Keratinocyte (primary cell): ENCODE measurements around the gene CDRT4. TPM values are rescaled to one million over a fixed set of nuclear protein-coding genes. Genes with fewer than 3 reads are reported as not detected.

Experiments used
- DNase-seq: peaks from one replicate; pipeline ENCODE4 v3.0.0-alpha.2; 2011; ENCODE audit warnings: low read depth, missing footprints, low spot score
- FAIRE-seq: peaks from 2 replicates; lab custom pipeline; 2011; peaks lifted over from hg19 to GRCh38; lab: Jason Lieb, UNC
- H2AFZ ChIP-seq: 2 replicates; pipeline ENCODE4 v1.6.0; 2012; ENCODE audit warnings: low read length, control low read depth, inconsistent platforms; ENCODE audit not compliant: control insufficient read depth
- H3K27ac ChIP-seq: 2 replicates; pipeline ENCODE4 v1.5.1; 2011; ENCODE audit warnings: low read length; ENCODE audit not compliant: control insufficient read depth, insufficient read depth
- H3K27me3 ChIP-seq: 3 replicates; pipeline ENCODE4 v1.6.0; 2011; ENCODE audit warnings: low read length; ENCODE audit not compliant: control insufficient read depth, insufficient read depth; ENCODE audit errors: extremely low read depth
- H3K36me3 ChIP-seq, 2 experiments: 2 replicates in 1 of 2; 3 replicates in 1 of 2; pipeline ENCODE4 v1.5.1; 2011; ENCODE audit warnings: low read length in 2 of 2, mild to moderate bottlenecking in 1 of 2; ENCODE audit not compliant: control insufficient read depth in 2 of 2, insufficient read depth in 2 of 2; ENCODE audit errors: extremely low read depth in 1 of 2
- H3K4me1 ChIP-seq: 3 replicates; pipeline ENCODE4 v1.5.1; 2011; ENCODE audit warnings: low read length; ENCODE audit not compliant: control insufficient read depth, insufficient read depth; ENCODE audit errors: extremely low read depth
- H3K4me2 ChIP-seq: 3 replicates; pipeline ENCODE4 v1.6.0; 2011; ENCODE audit warnings: low read depth, low read length; ENCODE audit not compliant: control insufficient read depth, insufficient read depth; ENCODE audit errors: extremely low read depth
- H3K4me3 ChIP-seq, 3 experiments: fragments of 200-600 bp in 1 of 3; sonication (generic) in 1 of 3; 2 replicates in 2 of 3; 3 replicates in 1 of 3; pipeline ENCODE4 v1.5.1; 2011 to 2016; ENCODE audit warnings: low read length in 3 of 3, mild to moderate bottlenecking in 3 of 3, control low read depth in 2 of 3, inconsistent platforms in 1 of 3, low read depth in 1 of 3, mixed read lengths in 1 of 3, mixed run types in 1 of 3, moderate library complexity in 1 of 3; ENCODE audit not compliant: control insufficient read depth in 2 of 3, insufficient read depth in 2 of 3; ENCODE audit errors: extremely low read depth in 1 of 3
- H3K79me2 ChIP-seq: 2 replicates; pipeline ENCODE4 v1.6.0; 2012; ENCODE audit warnings: low read length; ENCODE audit not compliant: control insufficient read depth, insufficient read depth
- H3K9ac ChIP-seq: 3 replicates; pipeline ENCODE4 v1.6.0; 2011; ENCODE audit warnings: low read length; ENCODE audit not compliant: control insufficient read depth, insufficient read depth; ENCODE audit errors: extremely low read depth
- H3K9me1 ChIP-seq: 3 replicates; pipeline ENCODE4 v1.6.0; 2011; ENCODE audit warnings: low read length; ENCODE audit not compliant: control insufficient read depth, insufficient read depth; ENCODE audit errors: extremely low read depth
- H3K9me3 ChIP-seq: 2 replicates; pipeline ENCODE4 v1.5.1; 2012; ENCODE audit warnings: low read depth, low read length; ENCODE audit not compliant: control insufficient read depth
- H4K20me1 ChIP-seq: 3 replicates; pipeline ENCODE4 v1.6.0; 2011; ENCODE audit warnings: low read length; ENCODE audit not compliant: control insufficient read depth, insufficient read depth; ENCODE audit errors: extremely low read depth
- EZH2 ChIP-seq: IDR thresholded peaks from one replicate; pipeline ENCODE4 v1.6.1; 2012; ENCODE audit warnings: inconsistent platforms, mild to moderate bottlenecking, low read length, moderate library complexity
- dilution Hi-C: fragments of 300-500 bp; cut with MboI; formaldehyde crosslinking; loops from one replicate; pipeline ENCODE4 v1.7.0; 2020; ENCODE audit warnings: low sequenced_read_pairs; ENCODE audit not compliant: extremely low pct_ligation_motif_present
- polyA plus RNA-seq, 5 experiments: library from polyadenylated mRNA; depleted of rRNA in 3 of 5; stranded (reverse) in 3 of 5; stranded (forward) in 1 of 5; unstranded in 1 of 5; fragments of >200 nt; gene quantifications; 1 replicate in 1 of 5; 2 replicates in 3 of 5; 3 replicates in 1 of 5; pipeline versions ENCODE4 v1.2.1 to v1.2.3, GENCODE V29; 2011 to 2012; ENCODE audit warnings: missing spikeins in 2 of 5, low read depth in 1 of 5, low replicate concordance in 1 of 5
- TF ChIP-seq, protein P1 (sequence below), 3 experiments: IDR thresholded peaks in 1 of 3; conservative IDR thresholded peaks in 1 of 3; optimal IDR thresholded peaks in 1 of 3; 2 replicates in 2 of 3; 3 replicates in 1 of 3; pipeline versions ENCODE3 to v1.5.1; 2011; ENCODE audit warnings: low read length in 3 of 3, mild to moderate bottlenecking in 3 of 3, moderate library complexity in 2 of 3, control low read depth in 1 of 3, inconsistent platforms in 1 of 3; ENCODE audit not compliant: insufficient read depth in 2 of 3; ENCODE audit errors: extremely low read depth in 1 of 3

Gene CDRT4
- polyA plus RNA-seq, 1 donor (not counting 4 experiments of a cell fraction or from before 2014, with no cell fraction given): 0.93 TPM

DNA sequence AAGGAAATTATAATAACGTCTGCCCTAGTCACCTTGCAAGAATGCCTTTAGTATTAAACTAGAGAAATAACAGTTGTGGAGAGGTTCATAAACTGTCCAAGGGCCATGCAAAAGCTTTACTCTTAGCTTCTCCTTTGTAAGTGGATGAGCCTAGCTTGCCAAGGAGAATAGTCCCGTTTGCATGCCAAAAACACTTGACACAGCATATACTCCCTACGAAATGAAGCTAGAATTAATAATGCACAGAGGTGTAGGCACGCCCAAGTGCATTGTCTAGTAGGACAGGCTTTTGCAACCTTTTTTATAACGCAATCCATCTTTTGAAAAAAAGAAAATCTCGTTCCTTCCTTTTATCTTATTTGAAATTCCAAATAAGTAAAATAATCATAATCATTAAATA lies 12.8 kb upstream of the CDRT4 start:
- no peak overlapping the region for H3K4me3 ChIP-seq
- no peak overlapping the region for H3K27ac ChIP-seq
- dilution Hi-C loops: no loop called here
- FAIRE-seq (no peak), DNase-seq (no peak)
- H3K9me1 ChIP-seq: no peaks in the 10 kb centered on the region
- H3K4me1 ChIP-seq: peaks cover 6% of the 10 kb centered on the region
- no peak overlapping the region for H3K4me2 ChIP-seq
- H3K27me3 ChIP-seq: no peaks in the 10 kb centered on the region
- TF ChIP-seq, protein P1, sequence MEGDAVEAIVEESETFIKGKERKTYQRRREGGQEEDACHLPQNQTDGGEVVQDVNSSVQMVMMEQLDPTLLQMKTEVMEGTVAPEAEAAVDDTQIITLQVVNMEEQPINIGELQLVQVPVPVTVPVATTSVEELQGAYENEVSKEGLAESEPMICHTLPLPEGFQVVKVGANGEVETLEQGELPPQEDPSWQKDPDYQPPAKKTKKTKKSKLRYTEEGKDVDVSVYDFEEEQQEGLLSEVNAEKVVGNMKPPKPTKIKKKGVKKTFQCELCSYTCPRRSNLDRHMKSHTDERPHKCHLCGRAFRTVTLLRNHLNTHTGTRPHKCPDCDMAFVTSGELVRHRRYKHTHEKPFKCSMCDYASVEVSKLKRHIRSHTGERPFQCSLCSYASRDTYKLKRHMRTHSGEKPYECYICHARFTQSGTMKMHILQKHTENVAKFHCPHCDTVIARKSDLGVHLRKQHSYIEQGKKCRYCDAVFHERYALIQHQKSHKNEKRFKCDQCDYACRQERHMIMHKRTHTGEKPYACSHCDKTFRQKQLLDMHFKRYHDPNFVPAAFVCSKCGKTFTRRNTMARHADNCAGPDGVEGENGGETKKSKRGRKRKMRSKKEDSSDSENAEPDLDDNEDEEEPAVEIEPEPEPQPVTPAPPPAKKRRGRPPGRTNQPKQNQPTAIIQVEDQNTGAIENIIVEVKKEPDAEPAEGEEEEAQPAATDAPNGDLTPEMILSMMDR (optimal IDR thresholded peaks at IDR 0.05 in 1 of 3, IDR thresholded peaks at IDR 0.05 in 1 of 3, conservative IDR thresholded peaks at IDR 0.05 in 1 of 3; ENCODE audit: extremely low read depth in 1 of 3, insufficient read depth in 2 of 3, low read length in 3 of 3): no peak
- no peak for TF ChIP-seq EZH2
- H3K9ac ChIP-seq: no peak overlapping the region
- H3K36me3 ChIP-seq: peaks cover 0 to 2% of the 10 kb centered on the region in 2 experiments
- no peak overlapping the region for H2AFZ ChIP-seq
- H3K79me2 ChIP-seq: no peaks in the 10 kb centered on the region
- H3K9me3 ChIP-seq: no peaks in the 10 kb centered on the region
- H4K20me1 ChIP-seq: no peaks in the 10 kb centered on the region

DNA sequence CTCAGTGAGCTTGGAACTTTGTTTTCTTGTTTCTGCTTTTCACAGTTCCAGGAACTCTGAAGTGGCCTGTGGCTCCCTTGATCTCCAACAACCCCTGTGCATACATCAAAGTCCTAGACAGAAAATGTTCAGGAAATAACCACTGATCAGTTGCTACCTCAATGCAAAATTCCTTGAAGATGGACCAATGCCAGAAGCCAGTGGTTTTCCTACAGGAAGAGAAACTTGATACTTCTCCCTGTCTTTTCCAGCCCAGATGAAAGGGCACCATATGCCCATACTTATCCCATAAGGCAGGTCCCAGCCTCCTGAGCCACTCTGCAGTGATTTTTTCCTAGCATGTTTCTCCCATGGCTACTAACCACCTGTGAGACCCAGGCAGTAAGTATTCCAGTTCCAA lies 12.3 kb upstream of the CDRT4 start:
- no peak overlapping the region for H3K4me3 ChIP-seq
- H3K79me2 ChIP-seq: no peaks in the 10 kb centered on the region
- no peak for DNase-seq
- no peak overlapping the region for H3K4me2 ChIP-seq
- no peaks in the 10 kb centered on the region for H4K20me1 ChIP-seq
- no peak for TF ChIP-seq EZH2
- TF ChIP-seq, protein P1 (optimal IDR thresholded peaks at IDR 0.05 in 1 of 3, IDR thresholded peaks at IDR 0.05 in 1 of 3, conservative IDR thresholded peaks at IDR 0.05 in 1 of 3; ENCODE audit: extremely low read depth in 1 of 3, insufficient read depth in 2 of 3, low read length in 3 of 3): no peak
- H2AFZ ChIP-seq: no peak overlapping the region
- H3K27me3 ChIP-seq: no peaks in the 10 kb centered on the region
- no peaks in the 10 kb centered on the region for H3K9me1 ChIP-seq
- H3K4me1 ChIP-seq: peaks cover 6% of the 10 kb centered on the region
- H3K9me3 ChIP-seq: no peaks in the 10 kb centered on the region
- H3K9ac ChIP-seq: no peak overlapping the region
- peak; percentile 20 for FAIRE-seq
- dilution Hi-C loops: no loop called here
- peaks cover 0 to 2% of the 10 kb centered on the region in 2 experiments for H3K36me3 ChIP-seq
- H3K27ac ChIP-seq: no peak overlapping the region
